Stimulated activated CD8-positive, alpha-beta memory T cell treated with anti-CD3 and anti-CD28 coated beads, Interleukin-2, amount 100 ng/mL, for 1 hour (primary cell): ENCODE measurements around the gene FGFR4.

Experiments
- DNase-seq, 2 donors: peaks; one replicate each; pipeline ENCODE4 v3.0.0-alpha.2; 2020; ENCODE audit warnings: low read depth in 2 of 2

The FGFR4 gene

DNA sequence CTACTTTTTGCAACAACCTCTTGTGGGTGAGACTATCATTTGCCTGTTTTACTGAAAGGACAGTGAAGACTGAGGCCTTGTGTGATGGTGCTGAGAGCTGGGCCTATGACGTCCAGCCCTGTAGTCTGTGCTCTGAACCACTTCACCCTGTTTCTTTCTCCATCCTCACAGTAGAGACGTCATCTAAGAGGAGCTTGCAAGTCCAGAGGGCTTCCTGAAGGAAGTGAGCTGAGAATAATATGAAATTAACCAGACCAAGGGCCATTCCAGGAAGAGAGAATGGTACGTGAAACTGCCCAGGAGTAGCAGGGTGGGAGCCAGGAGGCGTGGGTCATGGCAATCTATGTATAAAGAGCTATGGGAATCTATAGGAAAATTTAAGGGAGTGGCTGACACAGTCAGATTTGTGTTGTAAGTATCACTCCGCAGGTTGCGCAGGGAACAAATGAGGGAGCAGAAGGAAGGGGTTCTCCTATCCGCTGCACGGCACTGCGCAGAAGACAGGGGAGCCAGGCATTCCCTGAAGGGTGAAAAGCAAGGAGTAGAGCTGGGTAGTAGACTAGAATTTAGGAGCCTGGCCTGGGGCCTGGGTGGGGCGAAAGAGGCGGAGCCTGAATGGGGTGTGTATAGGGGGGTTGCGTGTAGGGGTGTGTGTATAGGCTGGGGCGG, 596 bp upstream of the FGFR4 start:
- no peak for DNase-seq

DNA sequence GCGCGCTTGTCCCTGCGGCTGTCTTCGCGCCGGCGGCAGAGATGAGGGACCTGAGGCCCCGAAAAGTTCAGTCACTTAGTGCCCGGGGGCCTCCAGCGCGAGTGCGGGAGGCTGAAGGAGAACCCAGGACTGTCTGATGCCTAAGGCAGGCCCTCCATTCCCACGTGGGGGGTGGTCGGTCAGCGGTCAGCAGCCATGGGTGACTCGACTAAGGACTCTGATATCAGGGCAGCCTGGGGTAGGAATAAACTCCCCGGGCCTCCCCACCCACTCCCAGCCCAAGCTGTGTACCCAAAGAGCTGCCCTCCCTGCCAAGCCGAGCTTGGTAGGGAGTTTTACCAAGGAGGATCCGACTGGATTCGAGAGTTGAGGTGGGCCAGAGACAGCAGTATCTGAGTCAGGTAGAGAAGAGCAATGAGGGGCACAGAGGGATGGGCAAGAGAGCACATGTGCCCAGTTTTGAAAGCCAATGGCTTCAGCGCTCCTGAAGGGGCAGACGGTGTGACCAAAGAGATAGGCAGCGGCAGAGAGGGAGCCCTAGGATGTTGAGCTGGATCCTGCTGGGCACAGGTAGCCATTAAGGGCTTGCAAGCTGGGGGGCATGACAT, 787 bp downstream of the FGFR4 start:
- DNase-seq = no peak

DNA sequence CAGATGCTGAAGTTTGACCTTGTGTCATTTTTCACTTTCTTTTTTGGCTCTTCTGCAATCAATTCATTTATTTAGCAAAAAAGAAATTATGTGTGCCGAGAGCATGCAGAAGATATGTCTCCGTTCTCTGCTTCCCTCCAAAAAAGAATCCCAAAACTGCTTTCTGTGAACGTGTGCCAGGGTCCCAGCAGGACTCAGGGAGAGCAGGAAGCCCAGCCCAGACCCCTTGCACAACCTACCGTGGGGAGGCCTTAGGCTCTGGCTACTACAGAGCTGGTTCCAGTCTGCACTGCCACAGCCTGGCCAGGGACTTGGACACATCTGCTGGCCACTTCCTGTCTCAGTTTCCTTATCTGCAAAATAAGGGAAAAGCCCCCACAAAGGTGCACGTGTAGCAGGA, 2.4 kb downstream of the FGFR4 start:
- DNase-seq = no peak

DNA sequence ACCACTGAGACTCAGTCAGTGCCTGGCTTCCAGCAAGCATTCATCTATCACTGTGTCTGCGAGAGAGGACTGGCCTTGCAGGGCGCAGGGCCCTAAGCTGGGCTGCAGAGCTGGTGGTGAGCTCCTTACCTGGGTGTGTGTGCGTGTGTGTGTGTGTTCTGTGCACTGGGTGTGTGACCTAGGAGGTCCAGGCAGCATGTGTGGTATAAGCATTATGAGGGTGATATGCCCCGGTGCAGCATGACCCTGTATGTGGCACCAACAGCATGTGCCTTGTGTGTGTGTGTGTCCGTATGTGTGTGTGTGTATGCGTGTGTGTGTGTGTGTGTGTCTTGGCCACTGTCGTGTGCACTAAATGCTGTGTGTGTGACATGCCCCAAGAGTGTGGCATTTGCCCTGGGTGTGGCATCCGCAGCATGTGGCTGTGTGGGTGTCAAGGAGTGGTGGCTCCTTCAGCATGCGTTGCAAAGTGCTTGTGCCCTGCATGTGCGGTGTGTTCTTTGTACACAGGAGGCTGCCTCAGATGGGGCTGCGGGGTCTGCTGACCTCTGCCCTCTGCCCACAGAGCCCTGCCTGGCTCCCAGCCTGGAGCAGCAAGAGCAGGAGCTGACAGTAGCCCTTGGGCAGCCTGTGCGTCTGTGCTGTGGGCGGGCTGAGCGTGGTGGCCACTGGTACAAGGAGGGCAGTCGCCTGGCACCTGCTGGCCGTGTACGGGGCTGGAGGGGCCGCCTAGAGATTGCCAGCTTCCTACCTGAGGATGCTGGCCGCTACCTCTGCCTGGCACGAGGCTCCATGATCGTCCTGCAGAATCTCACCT, 3.3 kb downstream of the FGFR4 start:
- no peak for DNase-seq

DNA sequence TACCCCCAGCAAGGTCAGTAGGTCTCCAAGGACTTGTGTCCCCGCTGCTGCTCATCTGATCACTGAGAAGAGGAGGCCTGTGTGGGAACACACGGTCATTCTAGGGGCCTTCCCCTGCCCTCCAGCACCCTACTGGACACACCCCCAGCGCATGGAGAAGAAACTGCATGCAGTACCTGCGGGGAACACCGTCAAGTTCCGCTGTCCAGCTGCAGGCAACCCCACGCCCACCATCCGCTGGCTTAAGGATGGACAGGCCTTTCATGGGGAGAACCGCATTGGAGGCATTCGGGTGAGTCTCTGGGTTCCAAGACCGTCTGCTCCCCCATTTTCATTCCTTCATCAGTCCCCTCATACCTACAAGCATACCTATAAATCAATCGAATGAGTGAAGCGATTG, 4.1 kb downstream of the FGFR4 start:
- no peak for DNase-seq

DNA sequence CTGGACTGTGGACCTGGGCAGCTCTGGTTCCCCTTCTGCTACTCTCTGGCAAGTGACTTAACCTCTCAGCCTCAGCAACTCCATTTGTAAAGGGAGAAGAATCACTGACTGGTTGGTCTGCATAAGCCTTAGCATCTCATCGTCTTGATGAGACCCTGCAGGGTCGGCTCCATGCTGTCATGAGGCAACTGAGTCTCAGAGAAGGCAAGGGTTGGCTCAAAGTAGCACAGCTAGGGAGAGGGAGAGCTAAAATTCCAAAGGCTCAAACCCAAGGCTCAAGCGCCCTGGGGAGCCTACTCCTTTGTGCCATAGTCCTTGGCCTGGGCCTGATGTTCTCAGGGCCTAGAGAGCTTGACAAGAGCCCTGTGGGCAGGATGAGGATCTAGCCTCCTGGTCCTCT, 4.5 kb downstream of the FGFR4 start:
- DNase-seq = no peak

DNA sequence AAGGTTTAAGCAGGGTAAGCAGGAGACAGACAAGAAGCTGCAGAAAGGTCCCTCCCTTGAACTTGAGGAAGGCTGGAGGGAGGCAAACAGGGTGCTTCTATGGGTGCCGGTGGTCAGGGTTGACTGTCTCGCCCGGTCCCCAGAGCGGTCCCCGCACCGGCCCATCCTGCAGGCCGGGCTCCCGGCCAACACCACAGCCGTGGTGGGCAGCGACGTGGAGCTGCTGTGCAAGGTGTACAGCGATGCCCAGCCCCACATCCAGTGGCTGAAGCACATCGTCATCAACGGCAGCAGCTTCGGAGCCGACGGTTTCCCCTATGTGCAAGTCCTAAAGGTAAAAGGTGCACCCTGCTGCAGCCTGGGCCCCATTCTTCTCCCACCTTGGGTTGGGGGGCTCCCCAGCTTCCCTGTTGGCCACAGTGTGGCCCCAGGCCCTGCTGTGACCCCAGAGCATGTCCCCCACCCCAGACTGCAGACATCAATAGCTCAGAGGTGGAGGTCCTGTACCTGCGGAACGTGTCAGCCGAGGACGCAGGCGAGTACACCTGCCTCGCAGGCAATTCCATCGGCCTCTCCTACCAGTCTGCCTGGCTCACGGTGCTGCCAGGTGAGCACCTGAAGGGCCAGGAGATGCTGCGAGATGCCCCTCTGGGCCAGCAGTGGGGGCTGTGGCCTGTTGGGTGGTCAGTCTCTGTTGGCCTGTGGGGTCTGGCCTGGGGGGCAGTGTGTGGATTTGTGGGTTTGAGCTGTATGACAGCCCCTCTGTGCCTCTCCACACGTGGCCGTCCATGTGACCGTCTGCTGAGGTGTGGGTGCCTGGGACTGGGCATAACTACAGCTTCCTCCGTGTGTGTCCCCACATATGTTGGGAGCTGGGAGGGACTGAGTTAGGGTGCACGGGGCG, 5.7 kb downstream of the FGFR4 start:
- no peak for DNase-seq

DNA sequence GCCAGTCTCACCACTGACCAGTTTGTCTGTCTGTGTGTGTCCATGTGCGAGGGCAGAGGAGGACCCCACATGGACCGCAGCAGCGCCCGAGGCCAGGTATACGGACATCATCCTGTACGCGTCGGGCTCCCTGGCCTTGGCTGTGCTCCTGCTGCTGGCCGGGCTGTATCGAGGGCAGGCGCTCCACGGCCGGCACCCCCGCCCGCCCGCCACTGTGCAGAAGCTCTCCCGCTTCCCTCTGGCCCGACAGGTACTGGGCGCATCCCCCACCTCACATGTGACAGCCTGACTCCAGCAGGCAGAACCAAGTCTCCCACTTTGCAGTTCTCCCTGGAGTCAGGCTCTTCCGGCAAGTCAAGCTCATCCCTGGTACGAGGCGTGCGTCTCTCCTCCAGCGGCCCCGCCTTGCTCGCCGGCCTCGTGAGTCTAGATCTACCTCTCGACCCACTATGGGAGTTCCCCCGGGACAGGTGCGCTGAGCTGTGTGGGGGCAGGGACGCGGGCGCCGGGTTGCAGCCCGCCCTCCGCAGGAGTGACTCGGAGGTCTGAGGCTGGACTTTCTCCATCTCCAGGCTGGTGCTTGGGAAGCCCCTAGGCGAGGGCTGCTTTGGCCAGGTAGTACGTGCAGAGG, 6.5 kb downstream of the FGFR4 start:
- no peak for DNase-seq

DNA sequence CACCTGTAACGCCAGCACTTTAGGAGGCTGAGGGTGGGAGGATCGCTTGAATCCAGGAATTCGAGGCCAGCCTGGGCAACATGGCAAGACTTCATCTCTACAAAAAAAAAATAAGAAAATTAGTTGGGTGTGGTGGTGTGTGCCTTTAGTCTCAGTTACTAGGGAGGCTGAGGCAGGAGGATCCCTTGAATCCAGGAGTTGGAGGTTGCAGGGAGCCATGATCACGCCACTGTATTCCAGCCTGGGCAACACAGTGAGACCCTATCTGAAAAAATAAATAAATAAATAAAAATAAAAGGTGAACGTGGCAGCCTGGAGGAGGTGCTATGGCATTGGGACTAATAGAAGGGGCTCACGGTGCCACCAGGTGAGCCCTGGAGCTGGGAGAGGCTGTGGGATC, 7.1 kb downstream of the FGFR4 start:
- DNase-seq = no peak

DNA sequence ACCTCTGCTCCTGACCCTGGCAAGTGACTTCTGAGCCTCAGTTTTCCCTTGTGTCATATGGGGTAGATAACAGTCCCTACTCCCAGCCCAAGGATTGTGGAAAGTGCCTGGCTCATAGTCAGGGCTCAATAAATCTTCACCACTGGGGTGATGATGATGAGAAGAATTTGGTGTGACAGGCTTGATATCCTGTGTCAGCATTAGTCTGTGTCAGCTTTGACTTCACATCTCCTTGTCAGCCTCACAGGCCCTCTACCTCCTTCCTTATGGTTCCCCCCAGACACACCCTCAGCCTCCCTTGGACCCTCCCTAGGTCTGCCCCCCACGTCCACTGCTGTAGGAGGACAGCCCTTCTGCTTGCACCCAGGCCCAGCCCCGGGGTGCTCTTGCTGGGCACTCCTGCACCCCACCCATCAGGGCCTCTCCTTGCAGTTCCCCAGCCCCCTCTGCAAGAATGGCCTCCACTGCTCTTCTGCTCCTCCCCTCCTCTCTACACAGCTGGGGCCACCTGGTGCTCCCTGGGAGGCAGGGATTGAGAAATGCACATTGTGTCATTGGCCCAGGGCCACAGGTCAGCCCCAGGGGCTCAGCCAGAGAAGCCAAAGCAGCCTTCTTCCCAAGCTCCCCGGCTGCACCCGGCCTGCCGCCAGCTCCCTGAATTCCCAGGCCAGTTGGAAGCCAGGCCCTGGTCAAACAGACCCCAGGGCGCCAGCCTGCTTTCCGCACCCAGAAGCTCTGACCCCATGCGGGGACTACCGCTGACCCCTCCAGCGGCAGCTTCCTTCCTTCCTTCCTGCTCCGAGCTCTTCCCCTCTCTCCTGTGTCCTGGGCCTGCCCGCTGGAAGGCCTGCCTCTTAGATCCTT, 7.7 kb downstream of the FGFR4 start:
- no peak for DNase-seq

DNA sequence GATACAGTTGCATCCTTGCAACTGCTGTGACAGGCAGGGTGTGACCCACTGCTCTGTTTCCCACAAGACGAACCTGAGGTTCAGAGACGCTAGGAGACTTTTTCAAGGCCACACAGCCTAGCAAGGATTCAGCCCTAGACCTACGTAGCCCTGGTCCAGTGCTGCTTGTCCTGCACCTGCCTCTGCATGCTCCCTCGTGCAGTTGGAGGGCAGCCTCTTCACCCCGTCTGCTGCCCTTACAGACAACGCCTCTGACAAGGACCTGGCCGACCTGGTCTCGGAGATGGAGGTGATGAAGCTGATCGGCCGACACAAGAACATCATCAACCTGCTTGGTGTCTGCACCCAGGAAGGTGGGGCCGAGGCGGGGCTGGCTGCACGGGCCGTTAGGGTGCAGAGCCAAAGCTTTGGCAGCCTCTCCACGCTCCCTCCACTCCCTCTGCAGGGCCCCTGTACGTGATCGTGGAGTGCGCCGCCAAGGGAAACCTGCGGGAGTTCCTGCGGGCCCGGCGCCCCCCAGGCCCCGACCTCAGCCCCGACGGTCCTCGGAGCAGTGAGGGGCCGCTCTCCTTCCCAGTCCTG, 8.5 kb downstream of the FGFR4 start:
- DNase-seq = no peak

DNA sequence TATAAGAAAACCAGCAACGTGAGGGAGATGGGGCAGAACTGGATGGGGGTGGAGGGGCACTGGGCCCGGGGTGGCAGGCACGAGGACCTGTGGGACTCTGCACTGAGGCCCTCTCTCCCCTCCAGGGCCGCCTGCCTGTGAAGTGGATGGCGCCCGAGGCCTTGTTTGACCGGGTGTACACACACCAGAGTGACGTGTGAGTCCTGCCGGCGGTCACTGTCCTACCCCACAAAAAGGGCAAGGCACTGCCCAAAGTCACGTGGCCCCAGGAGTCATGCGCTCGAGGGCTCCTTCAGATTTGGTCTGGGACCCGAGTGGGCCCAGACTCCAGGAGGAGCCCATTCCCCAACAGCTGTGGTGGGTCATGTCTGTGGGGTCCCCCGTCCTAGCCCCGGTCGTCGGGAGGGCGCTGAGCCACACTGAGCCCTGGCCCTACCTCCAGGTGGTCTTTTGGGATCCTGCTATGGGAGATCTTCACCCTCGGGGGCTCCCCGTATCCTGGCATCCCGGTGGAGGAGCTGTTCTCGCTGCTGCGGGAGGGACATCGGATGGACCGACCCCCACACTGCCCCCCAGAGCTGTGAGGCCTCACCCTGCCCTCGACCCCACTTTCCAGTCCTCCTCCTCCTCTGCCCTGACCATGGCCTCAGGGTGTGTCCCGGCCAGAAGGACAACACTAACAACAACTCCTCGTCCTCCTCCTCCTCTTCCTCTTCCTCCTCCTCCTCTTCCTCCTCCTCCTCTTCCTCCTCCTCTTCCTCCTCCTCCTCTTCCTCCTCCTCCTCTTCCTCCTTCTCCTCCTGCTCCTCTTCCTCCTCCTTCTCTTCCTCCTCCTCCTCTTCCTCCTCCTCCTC, 9.7 kb downstream of the FGFR4 start:
- DNase-seq = no peak

DNA sequence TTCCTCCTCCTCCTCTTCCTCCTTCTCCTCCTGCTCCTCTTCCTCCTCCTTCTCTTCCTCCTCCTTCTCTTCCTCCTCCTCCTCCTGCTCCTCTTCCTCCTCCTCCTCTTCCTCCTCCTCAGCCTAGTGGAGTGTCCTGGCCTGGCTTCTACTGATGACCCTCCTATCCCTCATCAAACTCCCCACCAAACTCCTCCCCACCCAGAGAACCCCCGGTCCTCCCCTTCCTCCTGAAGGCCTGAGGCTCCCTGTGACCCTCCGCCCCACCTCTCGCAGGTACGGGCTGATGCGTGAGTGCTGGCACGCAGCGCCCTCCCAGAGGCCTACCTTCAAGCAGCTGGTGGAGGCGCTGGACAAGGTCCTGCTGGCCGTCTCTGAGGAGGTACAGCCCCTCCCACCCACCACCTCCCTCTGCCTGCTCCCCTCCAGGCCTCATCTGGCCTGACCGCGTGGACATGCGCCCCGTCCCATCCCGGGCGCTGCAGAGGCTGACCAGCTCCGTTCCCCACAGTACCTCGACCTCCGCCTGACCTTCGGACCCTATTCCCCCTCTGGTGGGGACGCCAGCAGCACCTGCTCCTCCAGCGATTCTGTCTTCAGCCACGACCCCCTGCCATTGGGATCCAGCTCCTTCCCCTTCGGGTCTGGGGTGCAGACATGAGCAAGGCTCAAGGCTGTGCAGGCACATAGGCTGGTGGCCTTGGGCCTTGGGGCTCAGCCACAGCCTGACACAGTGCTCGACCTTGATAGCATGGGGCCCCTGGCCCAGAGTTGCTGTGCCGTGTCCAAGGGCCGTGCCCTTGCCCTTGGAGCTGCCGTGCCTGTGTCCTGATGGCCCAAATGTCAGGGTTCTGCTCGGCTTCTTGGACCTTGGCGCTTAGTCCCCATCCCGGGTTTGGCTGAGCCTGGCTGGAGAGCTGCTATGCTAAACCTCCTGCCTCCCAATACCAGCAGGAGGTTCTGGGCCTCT, 10.6 kb downstream of the FGFR4 start:
- no peak for DNase-seq

DNA sequence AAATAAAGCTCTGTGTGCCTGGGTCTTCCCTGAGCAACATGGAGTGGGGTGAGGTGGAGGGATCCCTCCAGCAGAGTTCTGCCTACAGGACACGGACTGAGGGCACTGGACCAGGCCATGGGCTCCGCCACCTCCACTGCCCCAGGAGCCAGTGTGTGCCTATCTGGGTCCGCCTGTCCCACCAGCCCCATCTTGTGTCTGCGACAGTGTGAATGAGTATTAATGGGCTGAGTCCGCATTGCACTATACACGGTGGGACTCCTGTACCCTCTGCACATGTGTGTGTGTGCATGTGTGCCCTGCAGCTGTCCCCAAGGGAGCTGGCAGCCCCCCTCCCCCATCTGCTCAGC, 11.4 kb downstream of the FGFR4 start:
- DNase-seq = no peak

DNA sequence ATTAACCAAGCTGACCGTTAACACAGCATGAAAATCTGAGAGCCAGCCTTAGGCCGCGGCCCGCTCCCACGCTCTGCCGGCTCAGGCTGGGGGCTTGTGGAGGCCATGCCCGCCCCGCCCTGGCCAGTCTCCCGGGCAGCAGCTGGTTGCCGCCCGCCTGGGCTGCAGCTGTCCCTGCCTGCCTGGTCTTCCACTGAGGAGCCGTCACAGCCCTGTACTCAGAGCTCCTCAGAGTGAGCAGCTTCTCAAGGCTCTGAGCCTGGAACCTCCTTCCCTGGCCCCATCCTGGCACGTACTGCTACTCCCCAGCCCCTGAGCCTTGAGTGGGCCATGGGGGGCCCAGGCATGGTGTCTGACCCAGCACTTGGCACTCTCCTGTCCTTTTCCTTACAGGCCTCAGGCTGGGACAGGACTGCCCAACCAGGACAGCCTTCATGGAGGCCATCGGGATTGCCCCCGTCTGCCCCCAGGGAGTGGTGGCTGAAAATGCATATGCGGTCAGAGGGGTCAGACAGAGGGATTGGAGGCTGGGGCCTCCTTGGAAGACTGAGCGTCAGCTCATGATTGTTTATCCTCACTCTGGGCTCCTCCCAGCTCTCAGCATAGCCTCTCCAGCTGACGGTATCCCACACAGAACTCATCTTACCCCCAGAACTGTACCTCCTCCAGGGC, 11.9 kb downstream of the FGFR4 start:
- DNase-seq = no peak

DNA sequence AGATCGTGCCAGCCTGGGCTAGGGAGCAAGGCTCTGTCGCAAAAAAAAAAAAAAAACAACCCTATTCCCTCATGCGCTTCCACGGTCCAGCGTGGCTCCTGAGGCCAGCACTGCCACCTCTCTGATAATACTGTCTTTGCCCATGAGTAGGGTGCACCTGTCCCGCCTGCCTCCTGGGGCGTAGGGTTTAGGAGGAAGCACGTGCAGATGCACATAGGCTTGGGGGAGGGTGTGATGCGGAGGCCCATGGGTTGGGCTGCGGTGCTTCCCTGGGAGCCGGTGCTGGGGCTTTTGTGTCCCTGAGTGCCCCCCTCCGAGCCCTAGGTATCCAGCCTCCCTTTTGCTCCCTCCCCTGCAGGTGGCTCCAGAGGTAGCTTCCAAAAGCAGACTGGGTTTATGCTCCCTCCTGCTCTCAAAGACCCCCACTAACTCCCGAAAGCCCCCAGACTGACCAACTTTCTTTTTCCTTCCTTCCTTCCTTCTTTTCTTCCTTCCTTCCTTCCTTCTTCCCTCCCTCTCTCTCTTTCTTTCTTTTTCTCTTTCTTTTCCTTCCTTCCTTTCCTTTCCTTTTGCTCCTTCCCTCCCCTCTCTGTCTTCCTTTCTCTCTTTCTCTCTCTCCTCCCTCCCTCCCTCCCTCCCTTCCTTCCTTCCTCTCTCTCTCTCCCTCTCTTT, 12.8 kb downstream of the FGFR4 start:
- no peak for DNase-seq

DNA sequence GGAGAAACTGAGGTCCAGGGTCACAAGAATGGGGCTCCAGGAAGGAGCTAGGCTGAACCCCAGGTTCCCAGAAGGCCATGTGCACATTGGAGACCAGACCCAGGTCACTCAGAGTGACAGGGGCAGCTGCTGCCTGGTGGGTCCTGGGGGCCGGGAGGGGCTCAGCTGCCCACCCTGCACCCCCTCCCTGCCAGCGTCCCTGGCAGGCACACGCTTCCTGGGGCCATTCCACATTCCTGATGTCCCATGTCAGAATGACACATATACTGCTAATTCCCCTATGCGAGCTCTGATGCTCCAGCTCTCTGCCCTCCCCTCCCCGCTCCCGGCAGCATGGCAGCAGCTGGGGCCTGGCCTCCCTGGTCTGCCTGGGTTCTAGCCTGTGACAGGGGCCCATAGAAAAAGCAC, 14.0 kb downstream of the FGFR4 start:
- DNase-seq = no peak
